AG04450 (cell line): ENCODE results near the gene HLTF. TPM values are rescaled to one million over a fixed set of nuclear protein-coding genes. Genes with fewer than 3 reads are reported as not detected.
"Not testable (repeated sequence)": the region's sequence is repeated elsewhere in the genome, so short reads cannot be mapped to it uniquely, and the experiment has no call there.

Experiments
- CTCF ChIA-PET: fragments of 300-600, 350-600 bp; formaldehyde crosslinking; extraction: SDS; loops from one replicate; lab custom pipeline; 2022; ENCODE audit warnings: antibody characterized with exemption, inconsistent platforms; lab: Charles Lee
- POLR2A ChIA-PET: fragments of 350-600 bp; formaldehyde crosslinking; extraction: SDS; loops from one replicate; lab custom pipeline; 2021; ENCODE audit warnings: antibody characterized with exemption, inconsistent platforms; lab: Yijun Ruan, JAX
- DNase-seq: peaks from one replicate; pipeline ENCODE4 v3.0.0-alpha.2; 2011; ENCODE audit warnings: low read depth, low spot score
- H3K27ac ChIP-seq: one replicate; pipeline ENCODE4 v1.5.1; 2012; ENCODE audit warnings: low read depth, low read length, control low read depth
- H3K27me3 ChIP-seq: one replicate; pipeline ENCODE4 v1.6.0; 2012; ENCODE audit warnings: low read length; ENCODE audit not compliant: control insufficient read depth, insufficient read depth
- H3K4me3 ChIP-seq: 2 replicates; pipeline ENCODE4 v1.5.1; 2011; ENCODE audit warnings: mild to moderate bottlenecking, low read depth, low read length, control low read depth
- H3K9me3 ChIP-seq: 2 replicates; pipeline ENCODE4 v1.5.1; 2012; ENCODE audit warnings: low read length; ENCODE audit not compliant: control insufficient read depth, insufficient read depth
- CTCF ChIP-seq: IDR thresholded peaks from 2 replicates; pipeline ENCODE4 v1.5.1; 2011; ENCODE audit warnings: low read depth, low read length, control low read depth, inconsistent platforms
- polyA plus RNA-seq: library from polyadenylated mRNA; depleted of rRNA; stranded (reverse); fragments of >200 nt; gene quantifications from 2 replicates; pipeline ENCODE4 v1.2.3, GENCODE V29; 2011

HLTF gene
- polyA plus RNA-seq, 1 experiment, result 30.5 TPM

- ChIA-PET POLR2A (no interaction called here), CTCF (interaction anchor here (0.6 to 1.1 kb wide), 3 partner anchors 146 to 617 kb away, joined by 3 to 4 read pairs (median 3); no protein-coding TSS in a partner anchor)
- TF ChIP-seq CTCF, result no peak
- Histone ChIP-seq H3K9me3 (no peaks in the 10 kb centered on the region; the same call in 1 of the 2 replicates), H3K27me3 (no peaks in the 10 kb centered on the region), H3K27ac (no peak overlapping the region), H3K4me3 (no peak overlapping the region)
- DNase-seq, result no peak
Observed at GRCh38 chr3:149101154-149101553, 14.8 kb upstream of the HLTF start.

- H3K4me3 ChIP-seq, H3K9me3 ChIP-seq, DNase-seq, POLR2A ChIA-PET, H3K27ac ChIP-seq, CTCF ChIA-PET, H3K27me3 ChIP-seq: not testable (repeated sequence)
Observed at GRCh38 chr3:149097987-149098386, 11.7 kb upstream of the HLTF start.

DNA sequence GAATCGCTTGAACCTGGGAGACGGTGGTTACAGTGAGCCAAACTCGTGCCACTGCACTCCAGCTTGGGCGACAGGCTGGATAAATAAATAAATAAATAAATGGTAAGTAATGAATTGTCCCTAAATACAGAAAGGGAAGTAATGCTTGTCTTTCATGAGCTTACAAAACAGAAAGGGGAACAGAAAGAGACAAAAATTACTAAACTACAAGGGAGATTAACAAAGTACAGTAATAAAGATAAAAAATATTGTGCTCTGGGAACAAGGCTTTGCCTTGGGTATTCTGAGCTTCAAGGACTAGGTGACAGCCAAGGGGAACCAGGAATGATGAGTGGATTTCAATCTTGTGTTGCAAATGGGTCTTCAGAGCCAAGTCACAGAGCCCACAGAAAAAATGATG, 9.2 kb upstream of the HLTF start:
- CTCF ChIA-PET, result no interaction called here
- H3K27ac ChIP-seq, result no peak overlapping the region
- no peak for TF ChIP-seq CTCF
- H3K4me3 ChIP-seq, result no peak overlapping the region
- H3K9me3 ChIP-seq, result no peaks in the 10 kb centered on the region; the same call in 1 of the 2 replicates
- POLR2A ChIA-PET, result no interaction called here
- H3K27me3 ChIP-seq, result no peaks in the 10 kb centered on the region
- DNase-seq, result no peak

- Histone ChIP-seq H3K27ac (no peak overlapping the region), H3K27me3 (no peaks in the 10 kb centered on the region), H3K9me3 (peaks cover 4% of the 10 kb centered on the region; the same call in 1 of the 2 replicates), H3K4me3 (no peak overlapping the region)
- no peak for TF ChIP-seq CTCF
- DNase-seq, result no peak
- CTCF ChIA-PET, result interaction anchor here (1.3 kb wide), 1 partner anchor 28 kb away, joined by 7 read pairs; no protein-coding TSS in a partner anchor
- POLR2A ChIA-PET, result no interaction called here
Observed at GRCh38 chr3:149091983-149092382, 5.7 kb upstream of the HLTF start.

GRCh38 chr3:149090907-149091306, 4.6 kb upstream of the HLTF start:
- POLR2A ChIA-PET, result no interaction called here
- Histone ChIP-seq H3K9me3 (peaks cover 7% of the 10 kb centered on the region; the same call in 1 of the 2 replicates), H3K27ac (no peak overlapping the region), H3K27me3 (no peaks in the 10 kb centered on the region), H3K4me3 (no peak overlapping the region)
- no peak for DNase-seq
- no peak for TF ChIP-seq CTCF
- CTCF ChIA-PET, result interaction anchor here (0.8 to 1.3 kb wide), 2 partner anchors 29 to 717 kb away, joined by 3 to 7 read pairs; no protein-coding TSS in a partner anchor
